SK-N-SH treated with all-trans-retinoic acid at 6 μM for 48 hours (cell line): ENCODE measurements around the gene C10orf143.

ENCODE experiments used
- ATAC-seq: fragments of 200-7000 bp; cut with Tn5 transposase; 3 replicates; pipeline ENCODE4 v1.9.1; 2020; ENCODE audit warnings: mild to moderate bottlenecking, moderate library complexity
- ARNTL ChIP-seq: fragments of 450-650 bp; formaldehyde crosslinking; IDR thresholded peaks from 2 replicates; pipeline ENCODE4 v1.5.0; 2020; ENCODE audit warnings: low read depth, mild to moderate bottlenecking, moderate library complexity, borderline replicate concordance
- BACH2 ChIP-seq: fragments of 250-450 bp; sonication (Bioruptor Pico); IDR thresholded peaks from 2 replicates; pipeline ENCODE4 v1.9.0; 2021; ENCODE audit warnings: mild to moderate bottlenecking, borderline replicate concordance
- CREB5 ChIP-seq: fragments of 250-450 bp; sonication (Bioruptor Pico); IDR thresholded peaks from 2 replicates; pipeline ENCODE4 v1.5.1; 2020; ENCODE audit warnings: low read depth, mild to moderate bottlenecking, moderate library complexity
- CSDC2 ChIP-seq: fragments of 250-450 bp; sonication (Bioruptor Pico); IDR thresholded peaks from 2 replicates; pipeline ENCODE4 v1.5.0; 2020; ENCODE audit warnings: mild to moderate bottlenecking, moderate library complexity
- CSRNP3 ChIP-seq: fragments of 250-450 bp; sonication (Bioruptor Pico); IDR thresholded peaks from 2 replicates; pipeline ENCODE4 v1.5.1; 2021; ENCODE audit warnings: mild to moderate bottlenecking, moderate library complexity
- ESRRG ChIP-seq: fragments of 250-450 bp; sonication (Bioruptor Pico); IDR thresholded peaks from 2 replicates; pipeline ENCODE4 v1.6.1; 2021; ENCODE audit warnings: mild to moderate bottlenecking
- GLIS3 ChIP-seq: fragments of 250-450 bp; sonication (Bioruptor Pico); IDR thresholded peaks from 2 replicates; pipeline ENCODE4 v1.5.0; 2020; ENCODE audit warnings: mild to moderate bottlenecking, moderate library complexity
- ISL1 ChIP-seq: fragments of 250-450 bp; sonication (Bioruptor Pico); IDR thresholded peaks from 2 replicates; pipeline ENCODE4 v2.1.2; 2022; ENCODE audit warnings: mild to moderate bottlenecking, moderate library complexity
- OSR1 ChIP-seq: fragments of 250-450 bp; sonication (Bioruptor Pico); IDR thresholded peaks from 2 replicates; pipeline ENCODE4 v1.8.0; 2022; ENCODE audit warnings: moderate library complexity, mild to moderate bottlenecking, inconsistent platforms
- POU6F1 ChIP-seq: fragments of 250-450 bp; sonication (Bioruptor Pico); IDR thresholded peaks from 2 replicates; pipeline ENCODE4 v1.8.0; 2021; ENCODE audit warnings: low read depth, mild to moderate bottlenecking, moderate library complexity, borderline replicate concordance
- PPARA ChIP-seq: fragments of 250-450 bp; sonication (Bioruptor Pico); IDR thresholded peaks from 2 replicates; pipeline ENCODE4 v1.5.0; 2020; ENCODE audit warnings: mild to moderate bottlenecking, borderline replicate concordance
- RARB ChIP-seq: fragments of 250-450 bp; sonication (Bioruptor Pico); IDR thresholded peaks from 2 replicates; pipeline ENCODE4 v1.8.0; 2021; ENCODE audit warnings: mild to moderate bottlenecking, moderate library complexity
- SNAI2 ChIP-seq: fragments of 250-450 bp; sonication (Bioruptor Pico); IDR thresholded peaks from 2 replicates; pipeline ENCODE4 v1.5.0; 2020; ENCODE audit warnings: mild to moderate bottlenecking, moderate library complexity
- TCF4 ChIP-seq: fragments of 250-450 bp; sonication (Bioruptor Pico); IDR thresholded peaks from 2 replicates; pipeline ENCODE4 v1.8.0; 2021; ENCODE audit warnings: mild to moderate bottlenecking, moderate library complexity, borderline replicate concordance
- TOX ChIP-seq: fragments of 250-450 bp; sonication (Bioruptor Pico); IDR thresholded peaks from 2 replicates; pipeline ENCODE4 v1.8.0; 2021; ENCODE audit warnings: mild to moderate bottlenecking, moderate library complexity, borderline replicate concordance
- TSHZ2 ChIP-seq: fragments of 250-450 bp; sonication (Bioruptor Pico); IDR thresholded peaks from 2 replicates; pipeline ENCODE4 v1.5.0; 2020; ENCODE audit warnings: mild to moderate bottlenecking, moderate library complexity
- ZC3H10 ChIP-seq: fragments of 250-450 bp; sonication (Bioruptor Pico); IDR thresholded peaks from 2 replicates; pipeline ENCODE4 v1.5.1; 2021; ENCODE audit warnings: mild to moderate bottlenecking, moderate library complexity
- ZFP3 ChIP-seq: fragments of 250-450 bp; sonication (Bioruptor Pico); IDR thresholded peaks from 2 replicates; pipeline ENCODE4 v1.5.0; 2020; ENCODE audit warnings: mild to moderate bottlenecking, moderate library complexity
- ZNF565 ChIP-seq: fragments of 450-650 bp; formaldehyde crosslinking; conservative IDR thresholded peaks from 2 replicates; pipeline ENCODE4 v1.5.0; 2020; ENCODE audit warnings: low read depth, mild to moderate bottlenecking, moderate library complexity
- ZNF70 ChIP-seq: fragments of 450-650 bp; formaldehyde crosslinking; IDR thresholded peaks from 2 replicates; pipeline ENCODE4 v1.5.0; 2020; ENCODE audit warnings: mild to moderate bottlenecking, moderate library complexity
- ZNF8 ChIP-seq: fragments of 450-650 bp; formaldehyde crosslinking; IDR thresholded peaks from 2 replicates; pipeline ENCODE4 v1.5.0; 2020; ENCODE audit warnings: mild to moderate bottlenecking, moderate library complexity

Gene C10orf143

GRCh38 chr10:130128062-130128781 lies 17.6 kb upstream of the C10orf143 start:
- ATAC-seq: peak; percentile 14; the same call in 2 of the 3 replicates
- TF ChIP-seq ZNF70 (CRISPR knock-in tag) (no peak), BACH2 (CRISPR knock-in tag) (no peak), TOX (CRISPR knock-in tag) (no peak), ISL1 (no peak), CREB5 (CRISPR knock-in tag) (no peak), SNAI2 (CRISPR knock-in tag) (no peak), OSR1 (no peak), RARB (CRISPR knock-in tag) (no peak), CSDC2 (CRISPR knock-in tag) (no peak), GLIS3 (no peak), ZNF8 (no peak), ARNTL (CRISPR knock-in tag) (no peak), CSRNP3 (CRISPR knock-in tag) (no peak), ESRRG (CRISPR knock-in tag) (no peak), ZC3H10 (no peak), TSHZ2 (CRISPR knock-in tag) (no peak), TCF4 (CRISPR knock-in tag) (no peak)

- peak; percentile 100 for ATAC-seq
- no peak for TF ChIP-seq GLIS3
- no peak for TF ChIP-seq ZNF8
- no peak for TF ChIP-seq ARNTL (CRISPR knock-in tag)
- no peak for TF ChIP-seq SNAI2 (CRISPR knock-in tag)
- TF ChIP-seq TSHZ2 (CRISPR knock-in tag): no peak
- no peak for TF ChIP-seq CREB5 (CRISPR knock-in tag)
- no peak for TF ChIP-seq POU6F1
- TF ChIP-seq OSR1: no peak
- no peak for TF ChIP-seq TOX (CRISPR knock-in tag)
- no peak for TF ChIP-seq ZFP3
- no peak for TF ChIP-seq BACH2 (CRISPR knock-in tag)
- no peak for TF ChIP-seq TCF4 (CRISPR knock-in tag)
- no peak for TF ChIP-seq PPARA (CRISPR knock-in tag)
- TF ChIP-seq CSRNP3 (CRISPR knock-in tag): no peak
- no peak for TF ChIP-seq ZNF565
- no peak for TF ChIP-seq ZC3H10
- TF ChIP-seq RARB (CRISPR knock-in tag): no peak
- no peak for TF ChIP-seq ZNF70 (CRISPR knock-in tag)
- no peak for TF ChIP-seq ISL1
Observed at GRCh38 chr10:130127364-130128061, 16.9 kb upstream of the C10orf143 start.
